H1 (cell line): ENCODE results near the gene CUEDC1. TPM values are rescaled to one million over a fixed set of nuclear protein-coding genes. Genes with fewer than 3 reads are reported as not detected.

ENCODE experiments used
- CTCF ChIA-PET: fragments of 300-600 bp; sonication (Branson Sonifier 250); formaldehyde crosslinking; loops from one replicate; lab custom pipeline; 2021; ENCODE audit not compliant: partially characterized antibody; lab: Charles Lee
- POLR2A ChIA-PET: fragments of 300-600 bp; sonication (Branson Sonifier 250); formaldehyde crosslinking; loops from one replicate; lab custom pipeline; 2021; ENCODE audit warnings: inconsistent platforms; ENCODE audit not compliant: partially characterized antibody; lab: Charles Lee
- DNase-seq, 2 experiments: peaks; one replicate each; pipeline versions ENCODE4 v3.0.0 to v3.0.0-alpha.2; 2010 to 2022; ENCODE audit warnings: low spot score in 2 of 2, low read depth in 1 of 2, mixed read lengths in 1 of 2
- FAIRE-seq: peaks from 2 replicates; lab custom pipeline; 2011; peaks lifted over from hg19 to GRCh38; lab: Jason Lieb, UNC
- H2AFZ ChIP-seq: 2 replicates; pipeline ENCODE4 v1.8.1; 2012; ENCODE audit warnings: low read length, inconsistent platforms
- H2AK5ac ChIP-seq: 2 replicates; pipeline ENCODE4 v1.6.1; 2013; ENCODE audit warnings: low read depth, low read length
- H2BK120ac ChIP-seq: replicated peaks from 2 replicates; pipeline ENCODE3; 2013; ENCODE audit warnings: low read depth, low read length, inconsistent platforms
- H2BK12ac ChIP-seq: 2 replicates; pipeline ENCODE4 v1.6.1; 2013; ENCODE audit warnings: low read depth, low read length
- H2BK15ac ChIP-seq: 2 replicates; pipeline ENCODE4 v1.6.1; 2013; ENCODE audit warnings: low read length
- H2BK20ac ChIP-seq: 2 replicates; pipeline ENCODE4 v1.6.1; 2013; ENCODE audit warnings: low read length
- H2BK5ac ChIP-seq: 2 replicates; pipeline ENCODE4 v1.6.1; 2013; ENCODE audit warnings: low read depth, low read length
- H3K14ac ChIP-seq: 2 replicates; pipeline ENCODE4 v1.6.1; 2013; ENCODE audit warnings: inconsistent platforms; ENCODE audit not compliant: insufficient read length
- H3K18ac ChIP-seq: 2 replicates; pipeline ENCODE4 v1.6.1; 2013; ENCODE audit warnings: low read length; ENCODE audit errors: extremely low read depth
- H3K23ac ChIP-seq: 2 replicates; pipeline ENCODE4 v1.6.1; 2013; ENCODE audit warnings: inconsistent platforms; ENCODE audit not compliant: insufficient read length
- H3K23me2 ChIP-seq: 2 replicates; pipeline ENCODE4 v1.6.1; 2013; ENCODE audit warnings: low read depth, low read length
- H3K27ac ChIP-seq: 2 replicates; pipeline ENCODE4 v1.6.1; 2011; ENCODE audit warnings: low read depth, low read length, inconsistent platforms
- H3K27me3 ChIP-seq, 4 experiments: replicated peaks in 1 of 4; 1 replicate in 1 of 4; 2 replicates in 3 of 4; pipeline versions ENCODE4 v1.6.1 to v1.8.1; 2011 to 2013; ENCODE audit warnings: low read length in 3 of 4, mild to moderate bottlenecking in 3 of 4, inconsistent platforms in 2 of 4, mixed read lengths in 2 of 4, moderate library complexity in 1 of 4; ENCODE audit not compliant: control insufficient read depth in 3 of 4, insufficient read depth in 3 of 4; ENCODE audit errors: extremely low read depth in 1 of 4
- H3K36me3 ChIP-seq, 4 experiments: 2 replicates each; pipeline versions ENCODE4 v1.6.1 to v1.8.1; 2011 to 2013; ENCODE audit warnings: mild to moderate bottlenecking in 4 of 4, low read length in 3 of 4, moderate library complexity in 2 of 4, control low read depth in 1 of 4, inconsistent platforms in 1 of 4; ENCODE audit not compliant: insufficient read depth in 4 of 4, control insufficient read depth in 2 of 4
- H3K4ac ChIP-seq: replicated peaks from 2 replicates; pipeline ENCODE3; 2013; ENCODE audit warnings: low read length, low read depth, mixed read lengths, inconsistent platforms; ENCODE audit not compliant: insufficient read length
- H3K4me1 ChIP-seq, 4 experiments: replicated peaks in 1 of 4; 1 replicate in 1 of 4; 2 replicates in 3 of 4; pipeline versions ENCODE4 v1.6.1 to v1.8.1; 2011 to 2013; ENCODE audit warnings: low read length in 3 of 4, inconsistent platforms in 2 of 4, mixed read lengths in 1 of 4; ENCODE audit not compliant: insufficient read depth in 4 of 4, control insufficient read depth in 3 of 4
- H3K4me2 ChIP-seq, 2 experiments: 2 replicates each; pipeline versions ENCODE4 v1.6.1 to v1.8.1; 2011 to 2013; ENCODE audit warnings: low read depth in 2 of 2, low read length in 2 of 2, control low read depth in 1 of 2, inconsistent platforms in 1 of 2, mild to moderate bottlenecking in 1 of 2; ENCODE audit not compliant: insufficient read depth in 1 of 2
- H3K4me3 ChIP-seq, 4 experiments: fragments of 200-600, 300-600 bp in 1 of 4; sonication (generic), shearing (Covaris generic), sonication (Bioruptor Twin) in 1 of 4; 2 replicates each; pipeline versions ENCODE4 v1.5.1 to v1.8.1; 2011 to 2016; ENCODE audit warnings: low read length in 4 of 4, low read depth in 3 of 4, control low read depth in 2 of 4, inconsistent platforms in 2 of 4, mild to moderate bottlenecking in 2 of 4, mixed read lengths in 1 of 4, moderate library complexity in 1 of 4; ENCODE audit not compliant: insufficient read depth in 2 of 4; ENCODE audit errors: extremely low read depth in 1 of 4
- H3K56ac ChIP-seq: replicated peaks from 2 replicates; pipeline ENCODE3; 2013; ENCODE audit warnings: low read depth, mild to moderate bottlenecking, mixed read lengths, low read length, inconsistent platforms; ENCODE audit not compliant: insufficient read length
- H3K79me1 ChIP-seq: 2 replicates; pipeline ENCODE4 v1.6.1; 2013; ENCODE audit warnings: low read depth, low read length, control low read depth
- H3K79me2 ChIP-seq, 2 experiments: 2 replicates each; pipeline versions ENCODE4 v1.6.1 to v1.8.1; 2012 to 2013; ENCODE audit warnings: low read length in 2 of 2, mild to moderate bottlenecking in 2 of 2, inconsistent platforms in 1 of 2; ENCODE audit not compliant: insufficient read depth in 2 of 2, control insufficient read depth in 1 of 2
- H3K9ac ChIP-seq, 4 experiments: replicated peaks in 1 of 4; 1 replicate in 1 of 4; 2 replicates in 3 of 4; pipeline versions ENCODE4 v1.6.1 to v1.8.1; 2011 to 2013; ENCODE audit warnings: low read depth in 3 of 4, low read length in 3 of 4, control low read depth in 2 of 4, mild to moderate bottlenecking in 2 of 4, moderate library complexity in 2 of 4, inconsistent platforms in 1 of 4; ENCODE audit errors: extremely low read depth in 1 of 4
- H3K9me3 ChIP-seq, 2 experiments: 2 replicates each; pipeline versions ENCODE4 v1.6.1 to v1.8.1; 2012 to 2013; ENCODE audit warnings: mild to moderate bottlenecking in 2 of 2, moderate library complexity in 2 of 2, control low read depth in 1 of 2, inconsistent platforms in 1 of 2, low read depth in 1 of 2, low read length in 1 of 2, mixed read lengths in 1 of 2; ENCODE audit not compliant: insufficient read depth in 2 of 2
- H4K20me1 ChIP-seq, 2 experiments: replicated peaks in 1 of 2; 2 replicates each; pipeline versions ENCODE3 to v1.8.1; 2011 to 2013; ENCODE audit warnings: inconsistent platforms in 2 of 2, low read length in 2 of 2, mild to moderate bottlenecking in 1 of 2; ENCODE audit not compliant: insufficient read depth in 2 of 2, control insufficient read depth in 1 of 2
- H4K5ac ChIP-seq: 2 replicates; pipeline ENCODE4 v1.6.1; 2013; ENCODE audit warnings: low read length, low read depth, mixed read lengths, inconsistent platforms; ENCODE audit not compliant: insufficient read length
- H4K8ac ChIP-seq: 2 replicates; pipeline ENCODE4 v1.8.0; 2013; ENCODE audit warnings: mild to moderate bottlenecking, moderate library complexity, low read length, inconsistent platforms; ENCODE audit not compliant: insufficient read depth; ENCODE audit errors: extremely low read depth
- H4K91ac ChIP-seq: replicated peaks from 2 replicates; pipeline ENCODE3; 2013; ENCODE audit warnings: low read length, mixed read lengths, inconsistent platforms; ENCODE audit not compliant: insufficient read length
- CHD2 ChIP-seq: IDR thresholded peaks from 2 replicates; pipeline ENCODE4 v1.6.1; 2012; ENCODE audit warnings: low read length, improper control_type of control experiment
- EGR1 ChIP-seq: IDR thresholded peaks from 2 replicates; pipeline ENCODE4 v1.6.1; 2011; ENCODE audit warnings: low read depth, low read length, borderline replicate concordance
- KDM5A ChIP-seq: fragments of 200-600 bp; IDR thresholded peaks from 2 replicates; pipeline ENCODE4 v1.7.1; 2012; ENCODE audit warnings: mild to moderate bottlenecking, low read length, inconsistent platforms, mixed read lengths
- MAX ChIP-seq: IDR thresholded peaks from 2 replicates; pipeline ENCODE4 v1.6.1; 2012; ENCODE audit warnings: inconsistent platforms
- POLR2AphosphoS5 ChIP-seq: IDR thresholded peaks from 2 replicates; pipeline ENCODE4 v1.6.1; 2011; ENCODE audit warnings: low read depth, low read length
- POU5F1 ChIP-seq: IDR thresholded peaks from 2 replicates; pipeline ENCODE4 v1.6.1; 2011; ENCODE audit warnings: low read depth, mild to moderate bottlenecking, low read length, moderate library complexity
- TCF12 ChIP-seq: IDR thresholded peaks from 2 replicates; pipeline ENCODE4 v1.6.1; 2011; ENCODE audit warnings: low read depth, mild to moderate bottlenecking, low read length
- ZNF274 ChIP-seq: IDR thresholded peaks from 2 replicates; pipeline ENCODE4 v1.7.0; 2012; ENCODE audit warnings: low read length, borderline replicate concordance; ENCODE audit errors: extremely low read depth
- WGBS, 2 experiments: shearing (Covaris generic) in 1 of 2; methylation state at CpG; one replicate each; pipeline versions ENCODE4 v1.1.6 to v1.1.7; 2013 to 2015; ENCODE audit warnings: low lambda C conversion rate in 2 of 2, mixed read lengths in 2 of 2, inconsistent platforms in 1 of 2, low coverage in 1 of 2, missing lambda C conversion rate in 1 of 2; ENCODE audit not compliant: insufficient replicate concordance in 2 of 2, insufficient coverage in 1 of 2, insufficient read length in 1 of 2; ENCODE audit errors: extremely low coverage in 1 of 2, missing lambda C conversion rate in 1 of 2; 5-methylcytosine and 5-hydroxymethylcytosine counted together
- polyA plus RNA-seq, 7 experiments: library from polyadenylated mRNA; depleted of rRNA in 3 of 7; stranded (reverse) in 5 of 7; unstranded in 2 of 7; fragments of >200 nt in 5 of 7; fragments of 200-250 nt in 2 of 7; gene quantifications; 1 replicate in 5 of 7; 2 replicates in 1 of 7; 4 replicates in 1 of 7; pipeline versions ENCODE4 v1.2.1 to v1.2.3, GENCODE V29; 2011 to 2013; ENCODE audit warnings: missing spikeins in 2 of 7, mixed read lengths in 2 of 7
- total RNA-seq: library from RNA; stranded (reverse); fragmentation: NEBNext Ultra II Directional; extraction: Animal tissue kit (Norgen Biotek cat#: 25700); gene quantifications from 2 replicates; pipeline ENCODE4 v1.2.1, GENCODE V29; 2021

The CUEDC1 gene
- total and polyA plus RNA-seq, 2 of the 8 experiments (the other 6 are each of a cell fraction or from before 2014, with no cell fraction given): 4.0 to 10.7 TPM

- Histone ChIP-seq H3K9ac (no peak overlapping the region; a peak in 1 of 7 replicates), H3K56ac (no peak overlapping the region), H4K8ac (no peak overlapping the region), H2BK120ac (no peak overlapping the region), H4K5ac (no peak overlapping the region), H3K27ac (no peak overlapping the region), H3K14ac (no peak overlapping the region), H3K23ac (no peak overlapping the region), H3K79me2 (no peaks in the 10 kb centered on the region), H4K20me1 (no peaks in the 10 kb centered on the region), H2BK12ac (peak overlapping the region; percentile 12; the same call in 1 of the 2 replicates), H3K18ac (no peak overlapping the region), H3K27me3 (no peaks in the 10 kb centered on the region), H3K4me3 (no peak overlapping the region), H2BK5ac (no peak overlapping the region), H3K9me3 (no peaks in the 10 kb centered on the region), H3K23me2 (no peaks in the 10 kb centered on the region), H4K91ac (no peak overlapping the region), H2BK15ac (no peak overlapping the region), H3K79me1 (no peaks in the 10 kb centered on the region), H3K4me2 (no peak overlapping the region), H2AFZ (no peak overlapping the region), H3K36me3 (no peaks in the 10 kb centered on the region), H2BK20ac (no peak overlapping the region), H2AK5ac (peak overlapping the region; percentile 82; the same call in 1 of the 2 replicates), H3K4me1 (peaks cover 5 to 21% (median 14%) of the 10 kb centered on the region in 4 experiments; a peak in 5 of 7 replicates), H3K4ac (no peak overlapping the region)
- DNase-seq (no peak), FAIRE-seq (no peak)
- ChIA-PET POLR2A (interaction anchor here (0.6 to 2.4 kb wide), 4 partner anchors 9 to 1335 kb away, joined by 3 to 8 read pairs (median 3); no protein-coding TSS in a partner anchor), CTCF (interaction anchor here (0.6 to 2.8 kb wide), 8 partner anchors 8 to 81 kb away, joined by 3 to 11 read pairs (median 4); no protein-coding TSS in a partner anchor)
- WGBS, 2 experiments: 86% methylated on average over 5 of the region's 5 CpGs; no CpG with 5 or more reads in 1 of the 2 experiments
- no peak for TF ChIP-seq EGR1
- TF ChIP-seq MAX: no peak
- no peak for TF ChIP-seq CHD2
- no peak for TF ChIP-seq TCF12
- no peak for TF ChIP-seq KDM5A
- TF ChIP-seq POLR2AphosphoS5: no peak
- no peak for TF ChIP-seq ZNF274
- no peak for TF ChIP-seq POU5F1
Measured at GRCh38 chr17:57918017-57918895, 37.0 kb downstream of the CUEDC1 start.
